ENCODE data around the gene ATP5PD.

Gene ATP5PD

GRCh38 chr17:75065562-75066151 lies 18.9 kb upstream of the ATP5PD start:
- in situ Hi-C loops (cut with HindIII; ENCODE audit: low pct_ligation_motif_present, low sequenced_read_pairs), result no loop called here
- no peak overlapping the region for H3K4me3 ChIP-seq (ENCODE audit: low read depth, low read length)
- TF ChIP-seq, protein P1, sequence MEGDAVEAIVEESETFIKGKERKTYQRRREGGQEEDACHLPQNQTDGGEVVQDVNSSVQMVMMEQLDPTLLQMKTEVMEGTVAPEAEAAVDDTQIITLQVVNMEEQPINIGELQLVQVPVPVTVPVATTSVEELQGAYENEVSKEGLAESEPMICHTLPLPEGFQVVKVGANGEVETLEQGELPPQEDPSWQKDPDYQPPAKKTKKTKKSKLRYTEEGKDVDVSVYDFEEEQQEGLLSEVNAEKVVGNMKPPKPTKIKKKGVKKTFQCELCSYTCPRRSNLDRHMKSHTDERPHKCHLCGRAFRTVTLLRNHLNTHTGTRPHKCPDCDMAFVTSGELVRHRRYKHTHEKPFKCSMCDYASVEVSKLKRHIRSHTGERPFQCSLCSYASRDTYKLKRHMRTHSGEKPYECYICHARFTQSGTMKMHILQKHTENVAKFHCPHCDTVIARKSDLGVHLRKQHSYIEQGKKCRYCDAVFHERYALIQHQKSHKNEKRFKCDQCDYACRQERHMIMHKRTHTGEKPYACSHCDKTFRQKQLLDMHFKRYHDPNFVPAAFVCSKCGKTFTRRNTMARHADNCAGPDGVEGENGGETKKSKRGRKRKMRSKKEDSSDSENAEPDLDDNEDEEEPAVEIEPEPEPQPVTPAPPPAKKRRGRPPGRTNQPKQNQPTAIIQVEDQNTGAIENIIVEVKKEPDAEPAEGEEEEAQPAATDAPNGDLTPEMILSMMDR (IDR thresholded peaks at IDR 0.05; ENCODE audit: low read depth, low read length, missing control alignments), result no peak
- peaks cover 34% of the 10 kb centered on the region for H3K36me3 ChIP-seq (replicated peaks)
- no peak for DNase-seq
- no peak overlapping the region for H3K27ac ChIP-seq
- H3K27me3 ChIP-seq (replicated peaks), result no peaks in the 10 kb centered on the region

DNA sequence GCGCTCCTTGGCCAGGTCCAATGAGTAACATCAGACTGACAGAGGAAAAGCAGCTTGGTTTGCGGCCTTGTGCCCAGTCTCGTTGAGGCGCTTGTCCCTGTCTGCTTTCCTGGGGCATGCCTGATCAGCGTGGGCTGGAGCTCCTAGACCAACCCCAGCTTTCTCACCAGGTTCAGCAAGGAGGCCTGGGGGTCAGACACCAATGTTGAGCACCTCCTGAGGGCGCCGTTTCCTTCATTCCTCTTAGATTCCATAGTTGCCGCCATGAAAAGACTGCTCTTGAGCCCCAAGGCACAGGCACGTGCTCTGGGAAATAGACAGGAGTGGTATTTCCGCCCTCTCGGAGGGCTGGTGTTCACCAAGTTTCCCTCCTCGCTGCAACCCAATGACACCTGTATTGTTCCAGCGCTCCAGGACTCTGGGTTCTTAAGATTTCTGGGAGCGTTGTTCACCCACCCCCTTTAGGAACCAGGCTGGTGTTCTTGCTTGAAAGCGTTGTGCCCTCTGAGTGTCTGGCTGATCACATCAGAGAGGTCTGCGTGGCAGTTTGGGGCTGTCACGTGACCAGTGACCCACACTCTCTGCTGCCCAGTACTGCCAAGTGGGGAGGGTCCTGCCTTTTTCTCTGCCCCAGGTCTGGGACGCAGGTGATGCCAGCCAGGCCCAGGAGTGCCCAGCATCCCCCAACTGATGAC lies 18.2 kb upstream of the ATP5PD start:
- no peak overlapping the region for H3K27ac ChIP-seq
- peaks cover 39% of the 10 kb centered on the region for H3K36me3 ChIP-seq (replicated peaks)
- DNase-seq, result no peak
- TF ChIP-seq, protein P1 (IDR thresholded peaks at IDR 0.05; ENCODE audit: low read depth, low read length, missing control alignments), result no peak
- no peak overlapping the region for H3K4me3 ChIP-seq (ENCODE audit: low read depth, low read length)
- in situ Hi-C loops (cut with HindIII; ENCODE audit: low pct_ligation_motif_present, low sequenced_read_pairs), result no loop called here
- no peaks in the 10 kb centered on the region for H3K27me3 ChIP-seq (replicated peaks)

DNA sequence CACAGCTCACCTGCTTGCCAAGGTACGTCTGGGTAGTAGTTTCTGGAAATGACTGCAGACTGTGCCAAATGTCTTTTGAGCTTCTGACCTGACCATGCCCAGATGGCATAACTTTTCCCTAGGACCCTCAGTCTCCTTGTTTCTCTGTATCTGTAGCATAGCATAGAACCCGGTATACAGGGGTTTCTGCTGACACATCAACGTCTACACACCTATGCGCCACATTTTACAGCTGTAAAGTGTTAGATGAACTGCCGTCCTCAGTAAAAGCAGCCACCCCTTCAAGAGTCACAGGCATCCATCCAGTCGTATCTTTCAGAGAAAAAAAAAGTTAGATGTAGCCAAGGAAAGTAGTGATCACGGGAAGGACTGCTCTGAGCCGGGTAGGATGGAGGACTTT lies 17.7 kb upstream of the ATP5PD start:
- no peak overlapping the region for H3K4me3 ChIP-seq (ENCODE audit: low read depth, low read length)
- peaks cover 43% of the 10 kb centered on the region for H3K36me3 ChIP-seq (replicated peaks)
- TF ChIP-seq, protein P1 (IDR thresholded peaks at IDR 0.05; ENCODE audit: low read depth, low read length, missing control alignments), result no peak
- no peak for DNase-seq
- in situ Hi-C loops (cut with HindIII; ENCODE audit: low pct_ligation_motif_present, low sequenced_read_pairs), result no loop called here
- H3K27ac ChIP-seq, result no peak overlapping the region
- H3K27me3 ChIP-seq (replicated peaks), result no peaks in the 10 kb centered on the region

GRCh38 chr17:75064040-75064439 lies 17.3 kb upstream of the ATP5PD start:
- H3K27me3 ChIP-seq (replicated peaks), result no peaks in the 10 kb centered on the region
- peaks cover 43% of the 10 kb centered on the region for H3K36me3 ChIP-seq (replicated peaks)
- TF ChIP-seq, protein P1 (IDR thresholded peaks at IDR 0.05; ENCODE audit: low read depth, low read length, missing control alignments), result no peak
- no peak overlapping the region for H3K4me3 ChIP-seq (ENCODE audit: low read depth, low read length)
- in situ Hi-C loops (cut with HindIII; ENCODE audit: low pct_ligation_motif_present, low sequenced_read_pairs), result no loop called here
- DNase-seq, result no peak
- H3K27ac ChIP-seq, result no peak overlapping the region

GRCh38 chr17:75063626-75064025 lies 16.9 kb upstream of the ATP5PD start:
- H3K27ac ChIP-seq, result no peak overlapping the region
- peaks cover 43% of the 10 kb centered on the region for H3K36me3 ChIP-seq (replicated peaks)
- TF ChIP-seq, protein P1 (IDR thresholded peaks at IDR 0.05; ENCODE audit: low read depth, low read length, missing control alignments), result no peak
- no peak overlapping the region for H3K4me3 ChIP-seq (ENCODE audit: low read depth, low read length)
- in situ Hi-C loops (cut with HindIII; ENCODE audit: low pct_ligation_motif_present, low sequenced_read_pairs), result no loop called here
- no peak for DNase-seq
- H3K27me3 ChIP-seq (replicated peaks), result no peaks in the 10 kb centered on the region

All from brain microvascular endothelial cell (primary cell).